NB4 (cell line): ENCODE data around the gene MMP23B.
A peak's percentile ranks its signal among the peaks of the same experiment; 100 is the strongest.

Source experiments
- DNase-seq: peaks from one replicate; pipeline ENCODE4 v3.0.0; 2010; ENCODE audit warnings: low read depth
- H3K4me3 ChIP-seq: one replicate; pipeline ENCODE4 v1.5.1; 2011; ENCODE audit warnings: mild to moderate bottlenecking, low read depth, low read length, moderate library complexity
- MYC ChIP-seq: IDR thresholded peaks from 2 replicates; pipeline ENCODE4 v1.6.1; 2011; ENCODE audit warnings: low read depth, low read length
- POLR2A ChIP-seq: IDR thresholded peaks from 2 replicates; pipeline ENCODE4 v1.6.1; 2011; ENCODE audit warnings: mild to moderate bottlenecking; ENCODE audit not compliant: insufficient read length; ENCODE audit errors: extremely low read depth
- TF ChIP-seq, protein P1 (sequence below): IDR thresholded peaks from 2 replicates; pipeline ENCODE4 v1.6.1; 2011; ENCODE audit warnings: low read depth, low read length
- TF ChIP-seq, protein P2 (sequence below): IDR thresholded peaks from one replicate; pipeline ENCODE4 v1.5.1; 2012; ENCODE audit warnings: low read depth, low read length

Gene MMP23B

DNA sequence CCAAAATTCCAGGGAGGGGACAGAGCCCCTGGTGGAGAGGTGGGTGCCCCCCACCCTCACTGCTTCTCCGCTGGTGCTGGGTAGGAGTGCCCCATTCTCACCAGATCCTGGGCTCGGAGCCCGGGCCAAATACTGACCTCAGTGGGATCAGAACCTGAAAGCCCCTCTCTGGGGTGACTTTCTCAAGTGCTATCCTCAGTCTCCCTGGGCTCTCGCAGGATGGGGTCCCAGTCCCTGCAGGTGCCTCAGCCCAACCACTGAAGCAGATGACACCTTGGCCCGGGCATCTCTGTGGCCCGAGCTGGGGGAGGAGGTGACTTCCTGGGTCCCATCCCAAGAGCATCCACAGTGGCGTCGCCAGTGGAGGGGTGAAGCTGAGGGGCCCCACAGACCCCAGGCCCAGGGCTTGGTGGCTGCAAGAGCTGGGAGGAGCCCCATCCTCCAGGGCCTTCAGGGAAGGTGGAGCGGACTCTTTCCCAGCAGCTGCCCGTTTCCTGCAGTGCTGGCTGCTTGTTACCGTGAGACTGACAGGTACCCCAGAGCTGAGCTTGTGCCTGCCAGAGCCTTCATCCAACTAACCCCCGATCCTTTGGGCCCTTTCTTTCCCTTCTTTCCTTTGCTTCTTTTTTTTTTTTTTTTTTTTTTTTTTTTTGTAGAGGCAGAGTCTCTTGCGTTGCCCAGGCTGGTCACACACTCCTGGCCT lies 28.2 kb upstream of the MMP23B start:
- no peak overlapping the region for H3K4me3 ChIP-seq
- TF ChIP-seq, protein P1, sequence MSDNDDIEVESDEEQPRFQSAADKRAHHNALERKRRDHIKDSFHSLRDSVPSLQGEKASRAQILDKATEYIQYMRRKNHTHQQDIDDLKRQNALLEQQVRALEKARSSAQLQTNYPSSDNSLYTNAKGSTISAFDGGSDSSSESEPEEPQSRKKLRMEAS: no peak
- TF ChIP-seq, protein P2, sequence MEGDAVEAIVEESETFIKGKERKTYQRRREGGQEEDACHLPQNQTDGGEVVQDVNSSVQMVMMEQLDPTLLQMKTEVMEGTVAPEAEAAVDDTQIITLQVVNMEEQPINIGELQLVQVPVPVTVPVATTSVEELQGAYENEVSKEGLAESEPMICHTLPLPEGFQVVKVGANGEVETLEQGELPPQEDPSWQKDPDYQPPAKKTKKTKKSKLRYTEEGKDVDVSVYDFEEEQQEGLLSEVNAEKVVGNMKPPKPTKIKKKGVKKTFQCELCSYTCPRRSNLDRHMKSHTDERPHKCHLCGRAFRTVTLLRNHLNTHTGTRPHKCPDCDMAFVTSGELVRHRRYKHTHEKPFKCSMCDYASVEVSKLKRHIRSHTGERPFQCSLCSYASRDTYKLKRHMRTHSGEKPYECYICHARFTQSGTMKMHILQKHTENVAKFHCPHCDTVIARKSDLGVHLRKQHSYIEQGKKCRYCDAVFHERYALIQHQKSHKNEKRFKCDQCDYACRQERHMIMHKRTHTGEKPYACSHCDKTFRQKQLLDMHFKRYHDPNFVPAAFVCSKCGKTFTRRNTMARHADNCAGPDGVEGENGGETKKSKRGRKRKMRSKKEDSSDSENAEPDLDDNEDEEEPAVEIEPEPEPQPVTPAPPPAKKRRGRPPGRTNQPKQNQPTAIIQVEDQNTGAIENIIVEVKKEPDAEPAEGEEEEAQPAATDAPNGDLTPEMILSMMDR: no peak
- TF ChIP-seq MYC: no peak
- no peak for TF ChIP-seq POLR2A
- DNase-seq: peak; percentile 1

DNA sequence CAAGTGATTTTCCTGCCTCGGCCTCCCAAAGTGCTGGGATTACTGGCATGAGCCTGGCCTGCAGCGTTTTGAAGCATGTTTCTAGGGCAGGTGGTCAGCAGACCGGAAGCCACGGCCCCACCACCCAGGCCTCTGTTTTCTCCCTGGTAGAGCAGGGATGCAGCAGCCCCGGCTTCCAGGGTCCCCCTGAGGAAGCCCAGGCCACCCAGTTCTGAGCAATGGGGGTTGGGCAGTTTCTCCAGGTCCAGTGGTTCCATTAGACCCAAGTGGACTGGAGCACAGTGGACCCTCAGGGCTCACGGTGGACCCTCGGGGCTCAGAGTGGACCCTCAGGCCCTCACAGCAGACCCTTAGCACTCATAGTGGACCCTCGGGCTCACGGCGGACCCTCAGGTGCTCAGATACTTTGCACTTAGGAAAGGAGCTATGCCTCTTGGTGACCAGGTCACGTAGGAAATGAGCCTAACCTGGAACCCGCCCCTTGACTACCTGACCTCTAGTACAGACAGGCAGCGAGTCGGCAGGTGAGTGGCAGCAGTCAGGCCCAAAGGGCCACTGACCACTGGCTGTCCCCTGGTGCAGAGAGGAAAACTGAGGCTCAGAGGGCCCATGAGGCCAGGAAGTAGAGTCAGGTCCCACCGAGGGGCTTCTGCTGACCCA lies 27.5 kb upstream of the MMP23B start:
- H3K4me3 ChIP-seq: no peak overlapping the region
- no peak for TF ChIP-seq MYC
- no peak for TF ChIP-seq POLR2A
- TF ChIP-seq, protein P1: no peak
- TF ChIP-seq, protein P2: no peak
- no peak for DNase-seq

GRCh38 chr1:1605034-1605591 lies 26.9 kb upstream of the MMP23B start:
- TF ChIP-seq, protein P2: no peak
- TF ChIP-seq MYC (no peak), POLR2A (no peak)
- TF ChIP-seq, protein P1: no peak
- DNase-seq: no peak
- H3K4me3 ChIP-seq: no peak overlapping the region

DNA sequence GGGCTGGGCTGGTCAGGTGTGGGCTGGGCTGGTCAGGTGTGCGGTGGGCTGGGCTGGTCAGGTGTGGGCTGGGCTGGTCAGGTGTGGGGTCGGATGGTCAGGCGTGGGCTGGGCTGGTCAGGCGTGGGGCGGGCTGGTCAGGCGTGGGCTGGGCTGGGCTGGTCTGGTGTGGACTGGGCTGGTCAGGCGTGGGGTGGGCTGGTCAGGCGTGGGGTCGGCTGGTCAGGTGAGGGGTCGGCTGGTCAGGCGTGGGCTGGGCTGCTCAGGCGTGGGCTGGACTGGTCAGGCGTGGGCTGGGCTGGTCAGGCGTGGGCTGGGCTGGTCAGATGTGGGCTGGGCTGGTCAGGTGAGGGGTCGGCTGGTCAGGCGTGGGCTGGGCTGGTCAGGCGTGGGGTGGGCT lies 26.2 kb upstream of the MMP23B start:
- no peak for DNase-seq
- H3K4me3 ChIP-seq: no peak overlapping the region

GRCh38 chr1:1606232-1606631 lies 25.7 kb upstream of the MMP23B start:
- DNase-seq: no peak
- H3K4me3 ChIP-seq: no peak overlapping the region
- TF ChIP-seq MYC (no peak), POLR2A (no peak)
- TF ChIP-seq, protein P1: no peak
- TF ChIP-seq, protein P2: no peak

More for the DNA sequence above, 26.2 kb upstream of the MMP23B start:
- no peak for TF ChIP-seq MYC
- TF ChIP-seq, protein P1: no peak
- TF ChIP-seq, protein P2: no peak
- TF ChIP-seq POLR2A: no peak
